Caki2 (cell line): ENCODE results near the gene GIMAP4. TPM values are rescaled to one million over a fixed set of nuclear protein-coding genes. Genes with fewer than 3 reads are reported as not detected.
"Not testable (repeated sequence)": the region's sequence is repeated elsewhere in the genome, so short reads cannot be mapped to it uniquely, and the experiment has no call there.

ENCODE experiments used
- DNase-seq: peaks from one replicate; pipeline ENCODE4 v3.0.0-alpha.2; 2015; ENCODE audit warnings: low read depth
- in situ Hi-C: cut with HindIII; loops from 2 replicates; pipeline ENCODE4 v1.10.0; 2016; ENCODE audit warnings: low sequenced_read_pairs, low pct_unique_long_range_greater_than_20kb, mixed read lengths
- total RNA-seq: library from RNA; depleted of rRNA; stranded (reverse); fragments of >200 nt; shearing (Covaris generic); gene quantifications from 2 replicates; pipeline ENCODE4 v1.2.3, GENCODE V29; 2014; ENCODE audit warnings: low replicate concordance; rRNA removed

Gene GIMAP4
- total RNA-seq, result not detected in 2 replicates

DNA sequence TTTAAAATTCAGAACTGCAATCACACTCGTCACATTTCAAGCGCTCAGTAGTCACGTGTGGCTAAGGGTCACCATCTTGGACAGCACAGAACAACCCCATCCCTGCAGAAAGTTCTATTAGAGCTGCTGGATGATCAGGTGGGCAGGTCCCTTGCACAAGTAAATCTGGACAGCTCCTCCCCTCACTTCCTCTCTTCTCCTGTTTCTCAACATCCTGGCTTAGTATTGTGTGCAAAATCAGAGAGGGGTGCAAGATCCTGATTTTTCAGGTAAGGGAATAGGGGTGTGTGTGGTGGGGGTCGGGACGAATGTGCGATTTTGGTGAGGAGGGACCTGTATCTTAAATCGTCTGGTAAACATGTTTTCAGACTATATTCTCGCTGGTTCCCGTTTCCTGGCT, at the start of gene GIMAP4:
Gene GIMAP4 (plus strand): TSS at position 222 of the 400 bp plus-strand sequence. CDS start 2,512 bp downstream, outside the sequence.
- in situ Hi-C loops, result no loop called here
- DNase-seq, result no peak

DNA sequence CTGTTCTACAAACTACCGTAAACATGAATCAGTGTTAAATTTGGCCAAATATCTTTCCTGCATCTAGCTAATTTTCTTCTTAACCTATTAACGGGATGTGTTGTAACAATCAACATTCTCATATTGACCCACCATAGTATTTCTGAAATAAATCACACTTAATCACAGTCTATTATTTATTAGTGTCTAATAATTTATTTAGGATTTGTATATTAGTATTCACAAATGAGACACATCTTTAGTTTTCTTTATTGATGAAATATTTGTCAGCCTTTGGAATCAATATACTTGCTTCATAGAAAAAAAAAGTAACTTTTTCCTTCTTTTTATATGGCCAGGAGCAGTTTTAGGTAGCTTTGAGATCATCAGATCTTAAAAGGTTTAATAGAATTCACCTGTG, 47.9 kb upstream of the GIMAP4 start:
- DNase-seq, result no peak
- in situ Hi-C loops, result no loop called here

DNA sequence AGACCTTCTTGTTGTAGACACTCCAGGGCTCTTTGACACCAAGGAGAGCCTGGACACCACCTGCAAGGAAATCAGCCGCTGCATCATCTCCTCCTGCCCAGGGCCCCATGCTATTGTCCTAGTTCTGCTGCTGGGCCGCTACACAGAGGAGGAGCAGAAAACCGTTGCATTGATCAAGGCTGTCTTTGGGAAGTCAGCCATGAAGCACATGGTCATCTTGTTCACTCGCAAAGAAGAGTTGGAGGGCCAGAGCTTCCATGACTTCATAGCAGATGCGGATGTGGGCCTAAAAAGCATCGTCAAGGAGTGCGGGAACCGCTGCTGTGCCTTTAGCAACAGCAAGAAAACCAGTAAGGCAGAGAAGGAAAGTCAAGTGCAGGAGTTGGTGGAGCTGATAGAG, 47.0 kb upstream of the GIMAP4 start:
- in situ Hi-C loops, result no loop called here
- no peak for DNase-seq

DNA sequence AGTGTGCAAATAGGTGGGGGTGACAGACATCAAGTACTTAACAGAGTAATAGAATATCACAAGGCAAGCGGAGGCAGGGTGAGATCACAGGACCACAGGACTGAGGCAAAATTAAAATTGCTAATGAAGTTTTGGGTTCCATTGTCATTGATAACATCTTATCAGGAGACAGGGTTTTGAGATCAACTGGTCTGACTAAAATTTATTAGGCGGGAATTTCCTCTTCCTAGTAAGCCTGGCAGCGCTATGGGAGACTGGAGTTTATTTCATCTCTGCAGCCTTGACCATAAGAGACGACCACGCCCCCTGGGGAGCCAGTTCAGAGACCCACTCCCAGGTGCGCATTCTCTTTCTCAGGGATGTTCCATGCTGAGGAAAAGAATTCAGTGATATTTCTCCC, 44.3 kb upstream of the GIMAP4 start:
- DNase-seq, in situ Hi-C loops: not testable (repeated sequence)

DNA sequence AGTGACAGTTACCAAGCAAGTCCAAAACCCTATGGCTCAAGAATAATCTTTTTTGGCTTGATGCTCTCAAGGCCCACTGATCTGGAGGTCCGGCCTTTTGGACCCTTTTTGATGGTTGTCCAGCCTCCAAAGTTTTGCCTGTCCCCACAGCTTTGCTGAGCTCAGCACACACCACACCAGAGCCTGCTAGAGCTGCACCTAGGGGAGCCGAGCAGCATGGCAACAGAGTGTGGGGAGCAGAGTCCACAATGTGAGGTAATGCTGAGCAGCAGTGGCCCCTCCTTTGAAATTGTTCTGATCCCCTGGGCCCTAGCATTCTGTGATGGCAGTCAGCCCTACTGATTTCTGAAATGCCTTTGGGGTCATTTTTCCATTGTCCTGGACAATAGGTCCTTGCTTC, 43.2 kb upstream of the GIMAP4 start:
- in situ Hi-C loops, result no loop called here
- no peak for DNase-seq

DNA sequence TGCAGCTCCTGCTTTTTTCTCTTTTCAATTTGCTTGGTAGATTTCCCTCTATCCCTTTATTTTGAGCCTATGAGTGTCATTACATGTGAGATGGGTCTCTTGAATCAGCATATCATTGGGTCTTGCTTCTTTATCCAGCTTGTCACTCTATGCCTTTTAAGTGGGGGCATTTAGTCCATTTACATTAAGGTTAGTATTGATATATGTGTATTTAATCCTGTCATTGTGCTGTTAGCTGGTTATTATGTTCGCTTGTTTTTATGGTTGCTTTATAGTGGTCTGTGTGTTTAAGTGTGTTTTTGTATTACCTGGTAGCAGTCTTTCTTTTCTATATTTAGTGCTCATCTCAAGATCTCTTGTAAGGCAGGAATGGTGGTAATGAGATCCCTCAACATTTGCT, 35.5 kb upstream of the GIMAP4 start:
- in situ Hi-C loops, result no loop called here
- DNase-seq, result no peak

DNA sequence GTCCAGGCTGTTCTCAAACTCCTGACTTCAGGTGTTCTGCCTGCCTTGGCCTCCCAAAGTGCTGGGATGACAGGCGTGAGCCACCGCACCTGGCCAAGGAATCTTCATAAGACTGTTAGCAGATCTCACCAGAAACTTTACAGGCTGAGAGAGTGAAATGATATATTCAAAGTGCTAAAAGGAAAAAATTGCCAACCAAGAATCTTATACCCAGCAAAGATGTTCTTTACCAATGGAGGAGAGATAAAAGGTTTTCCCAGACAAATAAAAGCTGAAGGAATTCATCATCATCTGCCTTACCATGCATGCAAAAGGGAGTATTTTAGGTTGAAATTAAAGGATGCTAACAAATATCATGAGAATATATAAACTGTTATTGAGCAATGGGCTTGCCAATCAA, 28.9 kb upstream of the GIMAP4 start:
- no peak for DNase-seq

DNA sequence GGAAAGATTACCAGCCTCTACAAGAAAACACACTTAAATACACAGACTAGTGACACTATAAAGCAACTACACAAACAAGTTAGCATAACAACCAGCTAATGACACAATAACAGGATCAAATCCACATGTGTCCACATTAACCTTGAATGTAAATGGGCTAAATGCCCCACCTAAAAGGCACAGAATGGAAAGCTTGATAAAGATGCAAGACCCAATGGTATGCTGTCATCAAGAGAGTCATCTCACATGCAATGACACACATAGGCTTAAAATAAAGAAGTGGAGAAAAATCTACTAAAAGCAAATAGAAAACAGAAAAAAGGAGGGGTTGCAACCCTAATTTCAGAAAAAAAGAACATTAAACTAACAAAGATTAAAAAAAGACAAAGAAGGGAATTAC, 14.0 kb upstream of the GIMAP4 start:
- DNase-seq, result no peak
- in situ Hi-C loops, result no loop called here

More for the DNA sequence above, 28.9 kb upstream of the GIMAP4 start:
- in situ Hi-C loops, result no loop called here

DNA sequence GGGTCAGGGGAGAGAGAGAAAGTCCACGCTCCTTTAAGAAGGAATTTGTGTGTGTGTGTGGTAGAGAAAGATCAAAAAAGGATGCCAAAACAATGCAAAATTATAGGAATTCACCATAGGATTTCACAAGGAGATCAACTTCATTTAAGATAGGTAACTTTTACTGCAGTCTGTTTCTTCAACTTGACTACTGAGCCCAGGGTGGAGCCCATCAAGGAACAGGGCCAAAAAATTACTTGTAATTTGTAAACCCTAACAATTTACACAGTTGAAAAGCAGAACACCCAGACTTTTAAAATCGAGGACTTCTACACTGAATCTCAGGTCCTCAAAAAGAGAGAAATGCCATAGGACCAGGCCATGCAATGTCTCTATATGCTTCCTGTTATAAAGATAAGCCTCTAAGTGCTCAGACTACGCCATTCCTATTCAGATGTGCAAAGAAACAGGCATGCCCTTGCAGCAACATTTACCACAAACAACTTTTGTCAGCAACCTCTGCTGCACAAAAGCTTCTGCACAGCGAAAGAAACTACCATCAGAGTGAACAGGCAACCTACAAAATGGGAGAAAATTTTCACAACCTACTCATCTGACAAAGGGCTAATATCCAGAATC, 10.6 kb upstream of the GIMAP4 start:
- DNase-seq, result no peak
- in situ Hi-C loops, result no loop called here

DNA sequence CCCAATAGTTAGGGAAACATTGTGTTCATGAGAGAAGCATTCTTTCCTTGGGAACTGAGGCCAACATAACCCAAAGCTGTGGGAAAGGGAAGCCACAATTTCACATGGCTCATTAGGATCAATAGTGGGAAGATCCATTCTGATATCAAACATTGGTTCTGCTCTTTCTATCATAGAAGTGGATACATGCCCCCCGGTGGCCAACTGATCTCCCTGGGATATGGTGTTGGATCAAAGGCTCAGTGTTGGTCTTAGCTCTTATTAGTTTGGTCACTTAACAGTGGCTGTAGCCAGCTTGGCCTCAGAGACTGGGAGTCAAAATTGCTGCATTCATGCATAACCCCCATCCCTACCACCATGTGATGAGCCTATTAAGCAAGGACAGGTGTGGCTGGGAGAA, 6.7 kb upstream of the GIMAP4 start:
- in situ Hi-C loops, result no loop called here
- no peak for DNase-seq

DNA sequence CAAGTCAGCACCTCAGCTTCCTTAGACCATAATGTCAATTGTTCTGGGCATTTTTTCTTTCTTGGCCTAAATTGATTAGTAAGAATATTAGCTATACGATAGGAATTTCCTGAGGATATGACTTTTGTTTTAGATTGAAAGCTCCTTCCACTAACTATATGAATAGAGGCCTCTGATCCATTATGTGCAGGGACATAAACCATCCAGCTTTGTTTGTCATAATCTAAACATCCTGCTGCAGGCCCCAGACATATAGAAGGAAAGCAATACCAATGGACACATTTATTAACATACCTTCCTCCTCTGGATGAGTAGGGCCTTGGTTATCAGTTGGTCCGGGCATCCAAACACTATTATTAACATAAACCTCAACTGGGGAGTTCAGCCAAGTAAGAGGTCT, 4.3 kb upstream of the GIMAP4 start:
- no peak for DNase-seq
- in situ Hi-C loops, result no loop called here

DNA sequence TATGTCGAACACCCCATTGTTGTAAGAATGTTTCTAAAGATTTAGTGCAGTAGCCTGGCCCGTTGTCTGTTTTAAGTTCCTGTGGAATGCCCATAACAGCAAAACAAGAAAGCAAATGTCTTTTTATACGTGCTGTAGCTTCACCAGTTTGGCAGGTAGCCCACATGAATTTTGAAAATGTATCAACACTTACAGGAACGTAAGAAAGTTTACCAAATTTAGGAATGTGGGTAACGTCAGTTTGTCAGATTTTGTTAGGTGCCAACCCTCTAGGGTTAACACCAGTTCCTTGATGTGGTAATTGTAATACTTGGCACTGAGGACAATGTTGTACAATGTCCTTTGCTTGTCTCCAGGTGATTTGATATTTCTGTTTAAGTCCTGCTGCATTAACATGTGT, 3.2 kb upstream of the GIMAP4 start:
- no peak for DNase-seq
- in situ Hi-C loops, result no loop called here

DNA sequence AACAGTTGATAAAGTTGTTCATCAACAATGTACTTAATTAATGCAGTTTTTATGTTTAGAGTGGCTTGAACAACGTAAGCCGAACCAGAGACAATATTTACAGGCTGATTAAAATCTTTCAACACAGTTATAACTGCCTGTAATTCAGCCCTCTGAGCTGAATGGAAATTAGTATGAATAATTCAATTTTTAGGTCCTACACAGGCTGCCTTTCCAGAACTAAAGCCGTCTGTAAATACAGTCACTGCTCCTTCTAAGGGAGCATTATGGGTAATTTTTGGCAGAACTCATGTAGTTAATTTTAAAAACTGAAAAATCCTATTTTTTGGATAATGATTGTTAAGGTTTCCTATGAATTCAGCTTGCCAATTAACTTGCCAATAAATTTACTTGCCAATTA, 2.6 kb upstream of the GIMAP4 start:
- no peak for DNase-seq
- in situ Hi-C loops, result no loop called here

DNA sequence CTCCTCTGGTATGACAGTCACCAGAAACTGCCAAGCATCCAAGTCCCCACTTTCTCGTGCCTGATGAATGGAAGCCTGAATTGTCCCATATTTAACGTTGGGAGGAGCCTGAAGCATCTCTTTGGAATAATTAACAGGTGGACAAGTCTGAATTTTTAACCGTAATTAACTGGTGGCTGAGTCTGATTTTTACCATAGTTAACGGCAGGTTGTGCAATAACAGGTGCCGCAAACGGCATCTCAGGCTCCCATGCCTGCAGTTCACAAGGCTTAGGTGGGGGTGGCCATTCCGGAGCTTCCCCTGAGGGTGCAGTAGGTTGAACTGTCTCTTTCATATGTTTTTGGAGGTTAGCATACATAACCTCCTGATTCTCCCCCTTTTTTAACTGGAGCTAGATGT, 2.0 kb upstream of the GIMAP4 start:
- no peak for DNase-seq
- in situ Hi-C loops, result no loop called here

DNA sequence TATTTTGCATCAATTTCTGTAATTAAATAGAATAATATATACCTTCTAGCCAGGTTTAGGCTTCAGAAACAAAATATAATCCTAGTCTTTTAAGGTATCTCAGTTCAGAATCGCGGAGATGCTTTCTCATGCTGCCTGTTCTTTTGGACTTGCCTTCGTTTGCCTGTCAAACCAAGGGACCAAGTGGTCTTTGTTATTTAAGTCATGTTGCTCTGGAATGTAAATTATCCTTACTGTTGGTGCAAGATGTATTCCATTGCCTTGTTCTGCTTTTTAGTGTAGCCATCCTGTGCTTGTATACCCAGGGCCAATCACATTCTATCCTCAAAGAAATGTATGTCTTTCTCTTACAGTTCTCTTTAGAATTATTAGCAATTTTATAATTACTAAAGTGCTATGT, 1.1 kb upstream of the GIMAP4 start:
- DNase-seq, result no peak
- in situ Hi-C loops, result no loop called here

DNA sequence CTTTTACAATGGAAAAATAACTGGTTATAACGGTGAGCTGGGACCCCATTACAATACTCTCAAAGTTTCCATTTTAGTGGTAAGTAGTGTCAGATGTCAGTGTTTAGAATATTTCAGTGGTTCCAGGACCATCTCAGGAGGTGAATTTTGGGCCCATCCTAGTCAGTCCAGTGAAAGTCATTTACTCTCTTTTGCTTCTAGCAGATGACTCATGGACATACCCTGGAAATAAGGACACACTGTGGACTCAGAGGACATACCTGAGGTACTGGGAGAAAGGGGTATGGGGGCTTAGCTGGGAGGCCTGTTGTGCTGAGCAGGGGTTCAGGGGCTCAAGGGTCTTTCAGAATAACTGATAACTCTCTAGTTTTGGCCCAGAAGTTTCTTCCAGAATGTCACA, 618 bp upstream of the GIMAP4 start:
- no peak for DNase-seq
- in situ Hi-C loops, result no loop called here

DNA sequence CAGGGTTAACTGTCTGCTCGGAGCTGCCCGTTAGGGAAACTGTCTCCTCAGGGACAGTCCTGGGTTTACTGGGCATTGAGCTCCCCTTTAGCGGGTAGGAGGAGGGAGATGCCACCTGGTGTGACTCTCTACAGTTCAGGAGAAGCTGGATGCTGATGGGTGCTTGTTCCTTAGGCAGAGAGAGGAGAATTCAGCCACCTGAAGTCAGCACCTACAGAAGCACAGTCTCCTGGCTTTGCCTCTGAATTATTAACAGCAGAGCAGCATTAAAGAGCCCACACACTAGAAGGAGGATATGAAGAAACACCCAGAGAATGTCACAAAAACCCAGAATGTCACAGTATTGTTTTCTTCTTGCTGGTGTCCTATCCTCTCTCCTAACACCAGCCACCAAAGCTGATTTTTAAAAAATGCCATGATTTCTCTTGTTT, 696 bp downstream of the GIMAP4 start:
- in situ Hi-C loops, result no loop called here
- DNase-seq, result no peak

DNA sequence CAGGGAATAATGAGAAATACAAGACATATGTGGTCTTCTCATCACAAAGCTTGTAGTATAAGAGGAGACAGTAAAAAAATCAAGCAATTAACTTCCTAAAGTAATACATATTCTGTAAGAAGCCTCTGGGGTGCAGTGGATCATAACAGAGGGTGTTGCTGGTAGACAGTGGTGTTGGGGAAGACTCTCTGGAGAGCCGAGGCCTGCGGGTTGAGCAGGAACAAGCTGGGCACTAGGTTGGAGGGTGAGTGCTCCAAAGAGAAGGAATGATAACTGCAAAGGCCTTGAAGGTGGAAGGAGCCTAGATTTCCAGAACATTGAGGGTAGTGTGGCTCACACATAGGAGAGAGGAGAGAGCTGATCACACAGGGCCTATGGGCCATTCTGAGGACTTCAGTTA, 1.5 kb downstream of the GIMAP4 start:
- no peak for DNase-seq
- in situ Hi-C loops, result no loop called here

DNA sequence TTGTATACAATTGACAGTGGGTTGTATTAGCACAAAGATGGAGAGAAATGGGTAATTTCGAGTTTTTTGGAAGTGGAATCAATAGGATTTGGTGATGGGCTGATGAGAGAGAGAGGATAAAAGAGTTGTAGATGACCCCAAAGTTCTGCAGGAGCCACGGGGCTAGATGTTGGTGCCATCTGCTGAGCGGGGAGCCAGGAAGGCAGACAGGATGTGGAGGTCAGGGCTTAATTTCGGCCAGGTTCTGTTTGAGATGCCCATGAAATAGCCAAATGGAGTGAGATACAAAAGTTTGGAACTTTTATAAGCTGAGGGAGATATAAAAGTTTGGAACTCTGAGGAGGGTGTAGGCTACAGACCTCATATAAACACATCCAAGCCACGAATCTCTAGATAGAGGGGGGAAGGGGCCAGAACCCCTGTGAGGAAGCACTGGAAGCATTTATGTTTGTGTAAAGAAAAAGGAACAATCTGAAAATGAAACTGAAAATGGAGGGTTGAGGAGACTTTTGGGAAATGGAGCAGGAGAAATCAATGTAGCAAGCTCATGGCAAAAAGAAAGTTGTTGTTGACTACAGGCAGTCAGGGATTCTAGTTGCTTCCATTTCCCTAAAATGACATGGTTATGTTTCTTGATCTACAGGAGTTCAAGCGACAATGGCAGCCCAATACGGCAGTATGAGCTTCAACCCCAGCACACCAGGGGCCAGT, 2.2 kb downstream of the GIMAP4 start:
- in situ Hi-C loops, result no loop called here
- no peak for DNase-seq
